HCT116 (cell line): ENCODE results near the gene NINJ1. TPM values are rescaled to one million over a fixed set of nuclear protein-coding genes. Genes with fewer than 3 reads are reported as not detected.

Source experiments
- ATAC-seq: fragments of 200-7000 bp; cut with Tn5 transposase; 2 replicates; pipeline ENCODE4 v1.9.1; 2020; ENCODE audit warnings: mild to moderate bottlenecking, moderate library complexity
- BruUV-seq: library from RNA; stranded (reverse); fragments of 400-500 nt; replicated peaks from 2 replicates; lab custom pipeline; 2021; lab: Mats Ljungman, UMichigan
- CTCF ChIA-PET: fragments of 300-600 bp; sonication (Branson Sonifier 250); formaldehyde crosslinking; loops from one replicate; lab custom pipeline; 2021; ENCODE audit warnings: antibody characterized with exemption; lab: Charles Lee
- POLR2A ChIA-PET: fragments of 300-600, 350-600 bp; sonication (Branson Sonifier 250); formaldehyde crosslinking; loops from one replicate; lab custom pipeline; 2021; ENCODE audit warnings: antibody characterized with exemption; lab: Charles Lee
- RAD21 ChIA-PET, 2 experiments: fragments of 300-600 bp; sonication (Branson Sonifier 250); formaldehyde crosslinking; loops; one replicate each; lab custom pipeline; 2023; ENCODE audit warnings: low total read pairs in 2 of 2; ENCODE audit not compliant: uncharacterized antibody in 2 of 2, unreplicated experiment in 2 of 2, low non-redundant PET in 1 of 2; lab: Charles Lee
- DNase-seq: peaks from one replicate; pipeline ENCODE4 v3.0.0-alpha.2; 2010; ENCODE audit warnings: low read depth, low spot score
- H2AFZ ChIP-seq: fragments of 200-600 bp; shearing (Covaris generic), sonication (generic); 2 replicates; pipeline ENCODE4 v1.6.1; 2017; ENCODE audit warnings: low read depth, mixed run types, mixed read lengths, antibody characterized with exemption, low read length; ENCODE audit not compliant: poor library complexity, severe bottlenecking
- H3K27ac ChIP-seq: 2 replicates; pipeline ENCODE4 v1.5.1; 2012; ENCODE audit warnings: low read depth, low read length
- H3K27me3 ChIP-seq: fragments of 200-600 bp; sonication (generic); 2 replicates; pipeline ENCODE4 v1.6.1; 2016; ENCODE audit warnings: mixed run types, low read length, mixed read lengths; ENCODE audit not compliant: insufficient read depth
- H3K36me3 ChIP-seq, 2 experiments: fragments of 200-500 bp in 1 of 2; fragments of 200-600 bp in 1 of 2; sonication (Bioruptor generic) in 1 of 2; sonication (generic) in 1 of 2; 2 replicates each; pipeline versions ENCODE4 v1.5.1 to v1.6.1; 2014 to 2016; ENCODE audit warnings: low read length in 2 of 2, inconsistent platforms in 1 of 2, mixed read lengths in 1 of 2, mixed run types in 1 of 2; ENCODE audit not compliant: insufficient read depth in 2 of 2, control insufficient read depth in 1 of 2
- H3K4me1 ChIP-seq, 2 experiments: fragments of 200-600 bp in 1 of 2; sonication (generic) in 1 of 2; 2 replicates each; pipeline versions ENCODE4 v1.5.1 to v1.6.1; 2012 to 2017; ENCODE audit warnings: low read length in 2 of 2, inconsistent platforms in 1 of 2, mild to moderate bottlenecking in 1 of 2, mixed read lengths in 1 of 2, mixed run types in 1 of 2, moderate library complexity in 1 of 2; ENCODE audit not compliant: insufficient read depth in 2 of 2, control insufficient read depth in 1 of 2
- H3K4me2 ChIP-seq: fragments of 200-600 bp; sonication (generic); 2 replicates; pipeline ENCODE4 v1.6.1; 2017; ENCODE audit warnings: mixed run types, low read length, mixed read lengths
- H3K4me3 ChIP-seq, 2 experiments: fragments of 200-600 bp in 1 of 2; sonication (generic) in 1 of 2; replicated peaks in 1 of 2; 2 replicates each; pipeline ENCODE4 v1.5.1; 2011 to 2016; ENCODE audit warnings: low read length in 2 of 2, control low read depth in 1 of 2, low read depth in 1 of 2, mild to moderate bottlenecking in 1 of 2, mixed read lengths in 1 of 2, mixed run types in 1 of 2
- H3K79me2 ChIP-seq: fragments of 200-600 bp; sonication (generic); 2 replicates; pipeline ENCODE4 v1.6.1; 2017; ENCODE audit warnings: mild to moderate bottlenecking, mixed run types, low read length, moderate library complexity, mixed read lengths; ENCODE audit not compliant: insufficient read depth
- H3K9ac ChIP-seq: fragments of 200-600 bp; sonication (generic); 2 replicates; pipeline ENCODE4 v1.6.1; 2016; ENCODE audit warnings: low read length, mixed read lengths
- H3K9me2 ChIP-seq: fragments of 200-600 bp; sonication (generic), shearing (Covaris generic); 2 replicates; pipeline ENCODE4 v1.6.1; 2017; ENCODE audit warnings: mixed run types, mild to moderate bottlenecking, moderate library complexity; ENCODE audit not compliant: insufficient read depth
- H3K9me3 ChIP-seq, 2 experiments: fragments of 200-500 bp in 1 of 2; fragments of 200-600 bp in 1 of 2; sonication (Bioruptor generic) in 1 of 2; sonication (generic) in 1 of 2; 2 replicates each; pipeline ENCODE4 v1.6.1; 2014 to 2017; ENCODE audit warnings: low read length in 2 of 2, mixed read lengths in 2 of 2, inconsistent platforms in 1 of 2, low read depth in 1 of 2, mild to moderate bottlenecking in 1 of 2, mixed run types in 1 of 2, moderate library complexity in 1 of 2; ENCODE audit not compliant: control insufficient read depth in 1 of 2, insufficient read depth in 1 of 2
- H4K20me1 ChIP-seq: fragments of 200-600 bp; sonication (generic), shearing (Covaris generic); 2 replicates; pipeline ENCODE4 v1.6.1; 2017; ENCODE audit warnings: mixed run types, mild to moderate bottlenecking, moderate library complexity; ENCODE audit not compliant: insufficient read depth
- ATF3 ChIP-seq: IDR thresholded peaks from 2 replicates; pipeline ENCODE4 v1.6.1; 2012
- CBX3 ChIP-seq: IDR thresholded peaks from 2 replicates; pipeline ENCODE4 v1.6.1; 2012; ENCODE audit warnings: low read depth
- CEBPB ChIP-seq: IDR thresholded peaks from 2 replicates; pipeline ENCODE4 v1.6.1; 2012; ENCODE audit warnings: low read depth
- EGR1 ChIP-seq: IDR thresholded peaks from 2 replicates; pipeline ENCODE4 v1.6.1; 2012; ENCODE audit warnings: low read depth
- ELF1 ChIP-seq: IDR thresholded peaks from 2 replicates; pipeline ENCODE4 v1.6.1; 2012; ENCODE audit warnings: low read depth, borderline replicate concordance
- EZH2 ChIP-seq: fragments of 200-600 bp; sonication (generic); IDR thresholded peaks from 2 replicates; pipeline ENCODE4 v1.6.1; 2017; ENCODE audit warnings: antibody characterized with exemption, mixed run types
- TCF7L2 ChIP-seq: IDR thresholded peaks from 2 replicates; pipeline ENCODE4 v1.7.0; 2011; ENCODE audit warnings: borderline replicate concordance, inconsistent platforms; ENCODE audit not compliant: insufficient read depth, insufficient read length; ENCODE audit errors: extremely low read depth
- YY1 ChIP-seq: IDR thresholded peaks from 2 replicates; pipeline ENCODE4 v1.6.1; 2011; ENCODE audit warnings: low read length, low read depth, moderate library complexity, mild to moderate bottlenecking; ENCODE audit not compliant: insufficient replicate concordance; ENCODE audit errors: extremely low read depth
- ZNF274 ChIP-seq: fragments of 200-500 bp; sonication (Bioruptor generic); IDR thresholded peaks from 2 replicates; pipeline ENCODE4 v1.6.1; 2014; ENCODE audit warnings: mild to moderate bottlenecking, low read depth, low read length, inconsistent platforms
- intact Hi-C: fragments of 100-400 bp; cut with micrococcal nuclease; formaldehyde crosslinking; loops from 2 replicates; pipeline ENCODE4 v1.10.0; 2022
- total RNA-seq: library from RNA; stranded (reverse); gene quantifications from one replicate; pipeline ENCODE4 v1.2.1, GENCODE V29; 2021; ENCODE audit not compliant: unreplicated experiment
- TF ChIP-seq, protein P1 (sequence below): IDR thresholded peaks from 2 replicates; pipeline ENCODE4 v1.6.1; 2012

The NINJ1 gene
- total RNA-seq, 1 experiment from 2014 or later: 34.4 TPM

- no peaks in the 10 kb centered on the region for H3K36me3 ChIP-seq
- CTCF ChIA-PET: no interaction called here
- no TSS peak for BruUV-seq
- no peaks in the 10 kb centered on the region for H3K9me2 ChIP-seq
- no peak overlapping the region for H3K4me3 ChIP-seq
- POLR2A ChIA-PET: no interaction called here
- H3K79me2 ChIP-seq: no peaks in the 10 kb centered on the region
- RAD21 ChIA-PET: no interaction called here
- H3K27me3 ChIP-seq: no peaks in the 10 kb centered on the region
- H3K4me1 ChIP-seq: peaks cover 0 to 4% of the 10 kb centered on the region in 2 experiments; a peak in 1 of 4 replicates
- H3K9ac ChIP-seq: no peak overlapping the region
- TF ChIP-seq EGR1 (no peak), YY1 (no peak)
- no peak overlapping the region for H2AFZ ChIP-seq
- no peaks in the 10 kb centered on the region for H3K9me3 ChIP-seq
- ATAC-seq (no peak), DNase-seq (no peak)
- intact Hi-C loops: loop anchor here (10.0 kb wide), 1 partner anchor 286 kb away; the partner anchor contains the start of genes FAM120A and FAM120AOS
- H4K20me1 ChIP-seq: no peaks in the 10 kb centered on the region
- no peak overlapping the region for H3K27ac ChIP-seq
- H3K4me2 ChIP-seq: no peak overlapping the region
These were observed 34.5 kb upstream of the NINJ1 start for GRCh38 chr9:93168581-93168980.

DNA sequence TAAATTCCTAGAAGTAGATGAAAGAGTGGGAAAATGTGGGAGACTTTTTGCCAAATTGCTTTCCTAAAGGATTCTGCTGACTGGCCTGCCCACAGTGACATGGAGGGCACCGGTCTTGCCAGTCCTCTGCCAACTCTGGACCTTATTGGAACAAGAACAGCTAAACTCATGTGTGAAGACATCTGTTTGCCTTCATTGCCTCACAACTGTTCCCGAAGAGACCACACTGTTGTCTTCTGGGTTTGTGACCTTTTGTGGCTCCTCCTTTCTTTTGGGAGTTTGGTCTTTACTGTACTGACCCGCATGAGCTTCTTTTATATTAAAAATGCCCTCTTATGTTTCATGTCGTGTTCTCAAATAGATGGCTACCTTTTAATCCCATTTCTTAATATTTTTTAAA is 33.8 kb upstream of the NINJ1 start:
- no peak for DNase-seq
- Histone ChIP-seq H3K27ac (no peak overlapping the region), H3K27me3 (no peaks in the 10 kb centered on the region), H3K4me2 (no peak overlapping the region), H3K36me3 (no peaks in the 10 kb centered on the region), H3K9ac (no peak overlapping the region), H4K20me1 (no peaks in the 10 kb centered on the region), H3K79me2 (no peaks in the 10 kb centered on the region), H3K4me3 (no peak overlapping the region), H3K9me3 (no peaks in the 10 kb centered on the region), H3K9me2 (no peaks in the 10 kb centered on the region), H2AFZ (no peak overlapping the region), H3K4me1 (peaks cover 0 to 4% of the 10 kb centered on the region in 2 experiments; a peak in 1 of 4 replicates)
- TF ChIP-seq EGR1 (no peak), TCF7L2 (no peak), ZNF274 (no peak), ELF1 (no peak), ATF3 (no peak), CBX3 (no peak), CEBPB (no peak), EZH2 (no peak)
- TF ChIP-seq, protein P1, sequence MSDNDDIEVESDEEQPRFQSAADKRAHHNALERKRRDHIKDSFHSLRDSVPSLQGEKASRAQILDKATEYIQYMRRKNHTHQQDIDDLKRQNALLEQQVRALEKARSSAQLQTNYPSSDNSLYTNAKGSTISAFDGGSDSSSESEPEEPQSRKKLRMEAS: no peak
- ChIA-PET RAD21 (no interaction called here), CTCF (interaction anchor here (1.2 kb wide), 1 partner anchor 14 kb away, joined by 3 read pairs; no protein-coding TSS in a partner anchor), POLR2A (no interaction called here)
- intact Hi-C loops: loop anchor here (10.0 kb wide), 1 partner anchor 287 kb away; the partner anchor contains the start of genes FAM120A and FAM120AOS
- no peak for ATAC-seq
- no TSS peak for BruUV-seq
